GM12891 (cell line): ENCODE measurements around the gene UBE4A.
"Not testable (repeated sequence)": the region's sequence is repeated elsewhere in the genome, so short reads cannot be mapped to it uniquely, and the experiment has no call there.

Experiments used
- DNase-seq: peaks from one replicate; pipeline ENCODE4 v3.0.0; 2011; ENCODE audit warnings: low spot score; ENCODE audit not compliant: insufficient read length
- FAIRE-seq: peaks from 2 replicates; lab custom pipeline; 2011; peaks lifted over from hg19 to GRCh38; lab: Jason Lieb, UNC
- PAX5 ChIP-seq: IDR thresholded peaks from 2 replicates; pipeline ENCODE4 v1.6.1; 2011; ENCODE audit warnings: low read length, moderate library complexity, mild to moderate bottlenecking; ENCODE audit not compliant: insufficient read depth, severe bottlenecking
- POLR2A ChIP-seq: IDR thresholded peaks from 2 replicates; pipeline ENCODE4 v1.6.1; 2011; ENCODE audit warnings: low read depth, low read length, control low read depth
- POLR2AphosphoS5 ChIP-seq: IDR thresholded peaks from 2 replicates; pipeline ENCODE4 v1.6.1; 2011; ENCODE audit warnings: low read depth, low read length, control low read depth
- POU2F2 ChIP-seq: IDR thresholded peaks from 2 replicates; pipeline ENCODE4 v1.6.1; 2011; ENCODE audit warnings: low read depth, mild to moderate bottlenecking, control low read depth, low read length, moderate library complexity
- SPI1 ChIP-seq: IDR thresholded peaks from 2 replicates; pipeline ENCODE4 v1.6.1; 2011; ENCODE audit warnings: low read depth, low read length, control low read depth
- TAF1 ChIP-seq: IDR thresholded peaks from 2 replicates; pipeline ENCODE4 v1.6.1; 2011; ENCODE audit warnings: low read depth, low read length, control low read depth

Gene UBE4A

DNA sequence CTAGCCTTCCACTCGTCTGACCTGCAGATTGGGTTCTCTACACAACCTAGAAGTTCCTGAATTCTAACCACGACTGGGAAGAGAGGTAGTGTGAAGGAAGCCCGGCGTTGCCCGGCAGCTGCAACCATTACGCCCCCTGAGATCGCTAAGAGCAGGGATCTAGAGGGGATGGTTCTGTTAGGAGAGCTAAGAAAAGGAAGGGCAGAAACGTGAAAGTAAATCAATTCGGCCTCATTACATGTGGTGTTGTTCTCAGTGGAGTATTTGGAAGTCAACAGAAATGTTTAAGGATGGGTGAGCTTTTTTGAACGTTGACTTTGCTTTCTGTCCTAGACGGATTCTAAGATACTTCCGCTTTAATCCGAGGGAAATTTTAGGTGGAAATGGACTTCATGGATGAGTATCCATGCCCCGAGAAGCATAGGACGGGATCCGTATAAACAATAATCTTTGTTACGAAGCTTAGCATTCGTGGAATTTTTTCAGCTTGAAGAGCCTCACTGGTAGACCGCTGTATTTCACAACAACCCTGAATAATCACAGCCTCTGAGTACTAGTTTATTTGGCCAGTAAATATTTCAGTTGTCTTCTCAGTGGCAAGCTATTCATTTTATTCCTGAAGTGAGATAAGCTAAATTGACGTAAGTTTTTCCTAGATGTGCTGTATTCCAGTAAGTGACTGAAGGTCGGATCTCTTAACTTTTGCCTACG is 42.6 kb downstream of the UBE4A start:
- FAIRE-seq, result no peak

DNA sequence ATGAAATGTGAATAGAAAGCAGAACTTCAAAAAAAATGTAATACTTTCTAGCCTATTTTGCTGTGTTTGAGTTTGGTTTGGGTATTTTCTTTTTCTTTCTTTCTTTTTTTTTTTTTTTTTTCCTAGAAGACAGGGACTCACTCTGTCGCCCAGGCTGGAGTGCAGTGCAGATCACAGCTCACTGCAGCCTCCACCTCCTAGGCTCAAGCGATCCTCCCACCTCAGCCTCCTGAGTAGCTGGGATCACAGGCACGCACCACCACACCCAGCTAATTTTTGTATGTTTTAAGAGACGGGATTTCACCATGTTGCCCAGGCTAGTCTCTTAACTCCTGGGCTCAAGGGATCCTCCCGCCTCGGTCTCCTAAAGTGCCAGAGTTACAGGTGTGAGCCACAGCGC is 43.2 kb downstream of the UBE4A start:
- not testable (repeated sequence) for FAIRE-seq

More for the DNA sequence above, 42.6 kb downstream of the UBE4A start:
- DNase-seq, result no peak
- TF ChIP-seq PAX5, result no peak
- no peak for TF ChIP-seq SPI1
- TF ChIP-seq POU2F2, result no peak
- no peak for TF ChIP-seq POLR2A
- no peak for TF ChIP-seq POLR2AphosphoS5
- TF ChIP-seq TAF1, result no peak

DNA sequence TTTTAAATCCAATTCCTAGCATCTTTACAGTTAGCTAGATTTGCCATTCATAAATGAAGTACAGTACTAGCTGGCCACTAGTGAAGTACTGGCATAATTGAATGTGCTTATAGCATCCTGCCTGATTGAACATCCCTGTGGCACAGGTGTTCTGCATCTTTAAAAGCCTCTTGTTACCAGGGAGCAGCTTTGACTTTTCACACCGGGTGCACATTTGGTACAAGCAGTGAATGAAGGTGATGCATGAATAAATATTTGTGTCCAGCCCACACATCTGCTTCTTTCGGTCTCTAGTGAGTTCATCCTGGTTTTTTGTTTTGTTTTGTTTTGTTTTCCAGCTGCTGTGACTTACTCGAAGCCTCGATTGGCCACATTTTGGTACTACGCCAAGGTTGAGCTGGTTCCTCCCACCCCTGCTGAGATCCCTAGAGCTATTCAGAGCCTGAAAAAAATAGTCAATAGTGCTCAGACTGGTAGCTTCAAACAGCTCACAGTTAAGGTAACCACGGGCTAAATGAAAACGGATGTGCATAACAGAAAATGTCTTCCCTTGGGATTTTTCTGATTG is 47.3 kb downstream of the UBE4A start:
- no peak for TF ChIP-seq POLR2AphosphoS5
- no peak for TF ChIP-seq POLR2A
- no peak for TF ChIP-seq POU2F2
- no peak for TF ChIP-seq SPI1
- no peak for TF ChIP-seq TAF1
- no peak for TF ChIP-seq PAX5
- FAIRE-seq (peak; percentile 50), DNase-seq (no peak)

More for the DNA sequence above, 43.2 kb downstream of the UBE4A start:
- not testable (repeated sequence) for DNase-seq

DNA sequence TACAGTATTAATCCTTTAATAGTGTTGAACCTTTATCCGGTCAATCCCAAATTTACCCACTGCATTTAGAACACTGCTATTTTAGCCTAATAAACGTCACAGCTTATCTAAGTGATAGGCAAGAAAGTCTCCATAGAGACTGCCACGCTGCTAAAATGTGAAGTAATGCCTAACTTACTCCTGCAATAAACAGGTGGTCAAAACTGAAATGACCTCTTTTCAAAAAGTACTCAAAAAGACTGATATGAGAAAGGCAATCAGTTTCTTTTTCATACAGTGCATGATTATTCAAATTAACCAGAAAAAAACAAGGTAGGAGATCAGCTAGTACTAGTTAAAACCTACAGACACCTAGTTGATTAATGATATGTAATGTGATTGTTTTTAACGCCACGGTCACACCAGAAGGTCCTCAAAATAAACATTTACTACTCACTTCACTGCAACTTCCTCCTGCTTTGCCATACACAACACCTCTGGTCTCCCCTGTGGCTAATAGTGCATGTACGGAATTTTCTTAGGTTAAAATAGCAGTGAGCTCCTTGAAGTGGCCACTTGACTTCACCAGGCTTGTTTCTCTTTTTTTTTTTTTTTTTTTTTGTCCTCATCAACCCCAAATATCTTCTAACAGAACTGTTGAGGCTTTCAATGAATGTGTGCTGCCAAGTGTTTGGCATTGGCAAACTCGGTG is 50.8 kb downstream of the UBE4A start:
- DNase-seq (no peak), FAIRE-seq (peak; percentile 16)

DNA sequence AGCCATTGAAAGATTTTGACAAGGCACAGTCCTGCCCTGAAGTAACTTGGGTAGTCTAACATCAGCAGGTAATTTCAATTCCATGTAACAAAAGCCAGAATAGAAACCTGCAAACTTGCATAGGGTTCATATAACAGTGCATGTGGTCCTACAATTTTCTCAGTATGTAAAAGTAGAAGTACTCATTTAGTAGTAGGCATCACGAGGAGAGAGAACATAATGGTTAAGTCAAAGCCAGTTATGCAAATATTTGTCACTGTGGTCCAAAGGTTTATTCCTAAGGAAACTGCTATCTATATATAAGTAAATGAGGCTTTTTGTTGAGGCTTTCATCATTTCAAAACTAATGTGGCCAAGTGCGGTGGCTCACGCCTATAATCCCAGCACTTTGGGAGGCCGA is 52.1 kb downstream of the UBE4A start:
- DNase-seq (no peak), FAIRE-seq (no peak)
- TF ChIP-seq PAX5 (no peak), TAF1 (no peak), SPI1 (no peak), POU2F2 (no peak)

More for the DNA sequence above, 50.8 kb downstream of the UBE4A start:
- TF ChIP-seq PAX5 (no peak), TAF1 (no peak), POU2F2 (no peak), POLR2AphosphoS5 (no peak), POLR2A (no peak), SPI1 (no peak)

DNA sequence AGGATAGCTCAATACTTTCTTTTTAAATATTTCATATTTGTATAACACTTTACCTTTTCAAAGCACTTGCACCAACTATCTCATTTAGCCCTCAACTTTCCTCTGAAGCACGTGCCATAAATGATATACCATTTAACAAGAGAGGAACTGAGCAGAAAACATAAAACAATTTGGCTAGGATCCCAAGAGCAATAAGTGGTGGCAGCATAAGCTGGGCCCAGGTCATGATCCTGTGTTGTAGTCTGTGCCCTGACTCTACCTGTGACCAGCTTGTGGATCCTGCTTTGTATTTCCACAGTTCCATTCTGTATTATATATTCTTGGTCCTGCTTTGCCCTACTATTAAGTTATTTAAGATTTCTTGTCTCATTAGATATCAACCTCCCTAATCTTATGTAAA is 53.5 kb downstream of the UBE4A start:
- FAIRE-seq, result no peak
- TF ChIP-seq POLR2A (no peak), POU2F2 (no peak), SPI1 (no peak), PAX5 (no peak), POLR2AphosphoS5 (no peak), TAF1 (no peak)
- no peak for DNase-seq

DNA sequence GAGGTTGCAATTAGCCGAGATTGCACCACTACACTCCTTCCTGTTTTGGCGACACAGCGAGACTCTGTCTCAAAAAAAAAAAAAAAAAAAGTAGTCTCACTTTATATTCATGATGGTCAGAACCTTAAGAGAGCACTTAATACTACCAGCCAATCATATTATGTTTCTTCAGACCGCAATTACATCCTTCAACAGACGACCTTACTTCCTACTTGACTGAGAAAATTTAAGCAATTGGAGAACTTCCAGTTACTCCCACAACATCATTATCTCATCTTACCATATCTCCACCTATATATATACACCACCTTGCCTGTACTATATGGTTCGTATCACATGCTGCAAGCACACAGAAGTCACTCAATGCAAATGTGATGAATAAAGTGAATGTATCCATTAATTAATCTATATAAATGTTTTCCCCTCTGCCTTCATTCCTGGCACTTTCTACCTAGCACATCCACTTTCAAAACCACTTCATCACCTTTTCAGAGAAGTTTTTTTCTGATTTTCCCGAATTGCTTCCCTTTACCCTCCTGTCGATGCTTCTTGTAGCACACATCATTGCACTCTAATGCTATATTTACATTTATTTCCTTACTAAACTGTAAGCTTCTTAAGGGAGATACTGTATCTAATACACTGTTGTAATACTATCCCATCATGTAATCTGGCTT is 55.8 kb downstream of the UBE4A start:
- FAIRE-seq (no peak), DNase-seq (no peak)
- TF ChIP-seq POLR2AphosphoS5, result no peak
- no peak for TF ChIP-seq POLR2A
- TF ChIP-seq TAF1, result no peak

DNA sequence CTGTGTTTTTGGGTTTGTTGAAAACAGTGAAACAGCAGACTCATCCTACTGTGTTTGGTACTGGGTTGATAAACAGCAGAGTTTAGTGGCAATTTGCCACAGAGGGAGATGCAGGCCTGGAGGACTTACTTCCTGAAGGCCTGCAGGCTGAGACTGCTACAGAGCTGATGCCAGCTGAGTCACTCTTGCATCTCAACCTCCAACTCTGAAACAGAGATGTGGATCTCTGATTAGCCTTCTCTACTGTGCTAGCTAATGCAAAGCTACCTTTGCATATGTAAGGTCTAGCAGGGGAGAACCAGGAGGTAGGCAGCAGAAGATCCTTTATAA is 56.3 kb downstream of the UBE4A start:
- FAIRE-seq, result peak; percentile 85
- DNase-seq, result no peak

DNA sequence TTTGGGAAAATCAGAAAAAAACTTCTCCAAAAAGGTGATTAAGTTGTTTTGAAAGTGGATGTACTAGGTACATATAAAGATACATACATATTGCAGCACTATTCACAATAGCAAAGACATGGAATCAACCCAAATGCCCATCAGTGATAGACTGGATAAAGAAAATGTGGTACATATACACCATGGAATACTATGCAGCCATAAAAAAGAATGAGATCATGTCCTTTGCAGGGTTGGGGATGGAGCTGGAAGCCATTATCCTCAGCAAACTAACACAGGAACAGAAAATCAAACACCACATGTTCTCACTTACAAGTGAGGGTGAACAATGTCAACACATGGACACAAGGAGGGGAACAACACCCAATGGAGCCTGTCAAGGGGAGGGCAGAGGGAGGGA is 57.5 kb downstream of the UBE4A start:
- FAIRE-seq, DNase-seq: not testable (repeated sequence)

More for the DNA sequence above, 56.3 kb downstream of the UBE4A start:
- TF ChIP-seq POLR2A (no peak), SPI1 (no peak), TAF1 (no peak), POU2F2 (no peak), POLR2AphosphoS5 (no peak), PAX5 (no peak)

DNA sequence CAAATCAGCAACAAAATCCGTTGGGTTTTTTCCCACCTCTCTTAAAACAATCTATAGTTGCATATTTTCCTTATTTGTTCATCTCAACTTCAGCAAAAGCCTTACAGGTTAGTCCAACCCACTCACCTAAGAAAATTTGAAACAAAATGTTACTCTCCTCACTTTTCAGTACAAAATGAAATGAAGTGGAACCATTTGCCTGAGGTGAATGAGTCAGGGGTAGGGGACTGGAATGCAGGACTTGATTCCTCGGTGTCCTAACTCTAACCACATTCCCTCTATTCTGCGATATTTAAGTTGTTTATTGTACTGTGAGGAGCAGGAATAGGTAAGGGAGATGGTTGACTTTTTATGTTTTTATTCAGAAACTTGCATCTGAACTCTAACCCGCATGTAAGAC is 58.4 kb downstream of the UBE4A start:
- no peak for DNase-seq
- no peak for FAIRE-seq
- no peak for TF ChIP-seq TAF1
- no peak for TF ChIP-seq POLR2AphosphoS5
- no peak for TF ChIP-seq POLR2A
- no peak for TF ChIP-seq SPI1
- TF ChIP-seq POU2F2, result no peak
